GM18517 (cell line): Measurements from ENCODE around the gene TMC3.

ENCODE experiments used
- ATAC-seq: cut with Tn5 transposase; IDR thresholded peaks from one replicate; pipeline ENCODE4 v1.9.1; 2021; ENCODE audit warnings: mild to moderate bottlenecking, moderate library complexity; ENCODE audit not compliant: unreplicated experiment

The TMC3 gene

DNA sequence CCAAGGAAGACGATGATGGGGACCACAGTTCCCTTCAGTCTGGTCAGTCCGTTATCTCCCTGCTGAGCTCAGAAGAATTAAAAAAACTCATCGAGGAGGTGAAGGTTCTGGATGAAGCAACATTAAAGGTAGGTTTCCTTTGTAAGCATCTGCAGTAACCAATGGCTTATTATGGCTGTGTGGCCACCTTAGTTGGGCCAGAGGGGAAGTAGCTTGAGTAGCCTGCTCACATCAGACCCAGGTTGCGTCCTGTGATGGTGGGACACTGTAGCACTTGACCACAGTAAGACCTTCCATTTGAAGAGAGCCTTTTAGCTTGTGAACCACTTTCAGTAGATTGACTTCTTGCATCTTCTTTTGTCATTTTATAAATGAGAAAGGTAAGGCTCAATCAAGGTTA, 72.6 kb downstream of the TMC3 start:
- ATAC-seq, result peak; percentile 17

DNA sequence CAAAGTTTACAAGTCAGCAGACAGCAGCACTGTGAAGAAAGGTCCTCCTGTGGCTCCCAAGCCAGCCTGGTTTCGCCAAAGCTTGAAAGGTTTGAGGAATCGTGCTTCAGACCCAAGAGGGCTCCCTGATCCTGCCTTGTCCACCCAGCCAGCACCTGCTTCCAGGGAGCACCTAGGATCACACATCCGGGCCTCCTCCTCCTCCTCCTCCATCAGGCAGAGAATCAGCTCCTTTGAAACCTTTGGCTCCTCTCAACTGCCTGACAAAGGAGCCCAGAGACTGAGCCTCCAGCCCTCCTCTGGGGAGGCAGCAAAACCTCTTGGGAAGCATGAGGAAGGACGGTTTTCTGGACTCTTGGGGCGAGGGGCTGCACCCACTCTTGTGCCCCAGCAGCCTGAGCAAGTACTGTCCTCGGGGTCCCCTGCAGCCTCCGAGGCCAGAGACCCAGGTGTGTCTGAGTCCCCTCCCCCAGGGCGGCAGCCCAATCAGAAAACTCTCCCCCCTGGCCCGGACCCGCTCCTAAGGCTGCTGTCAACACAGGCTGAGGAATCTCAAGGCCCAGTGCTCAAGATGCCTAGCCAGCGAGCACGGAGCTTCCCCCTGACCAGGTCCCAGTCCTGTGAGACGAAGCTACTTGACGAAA, 74.3 kb downstream of the TMC3 start:
- ATAC-seq, result no peak

DNA sequence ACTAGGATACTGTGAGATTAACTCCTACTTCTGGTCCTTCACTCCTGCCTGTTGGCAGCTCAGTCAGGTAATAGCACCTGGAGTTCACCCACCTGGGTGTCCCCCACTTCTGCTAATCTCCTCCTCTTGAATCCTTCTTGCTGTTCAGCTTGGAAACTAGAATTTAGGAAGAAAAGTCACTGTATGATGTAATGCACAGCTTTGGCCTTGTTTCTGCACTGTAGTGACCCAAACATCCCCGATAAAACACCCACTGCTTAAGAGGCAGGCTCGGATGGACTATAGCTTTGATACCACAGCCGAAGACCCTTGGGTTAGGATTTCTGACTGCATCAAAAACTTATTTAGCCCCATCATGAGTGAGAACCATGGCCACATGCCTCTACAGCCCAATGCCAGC, 74.9 kb downstream of the TMC3 start:
- ATAC-seq, result no peak

DNA sequence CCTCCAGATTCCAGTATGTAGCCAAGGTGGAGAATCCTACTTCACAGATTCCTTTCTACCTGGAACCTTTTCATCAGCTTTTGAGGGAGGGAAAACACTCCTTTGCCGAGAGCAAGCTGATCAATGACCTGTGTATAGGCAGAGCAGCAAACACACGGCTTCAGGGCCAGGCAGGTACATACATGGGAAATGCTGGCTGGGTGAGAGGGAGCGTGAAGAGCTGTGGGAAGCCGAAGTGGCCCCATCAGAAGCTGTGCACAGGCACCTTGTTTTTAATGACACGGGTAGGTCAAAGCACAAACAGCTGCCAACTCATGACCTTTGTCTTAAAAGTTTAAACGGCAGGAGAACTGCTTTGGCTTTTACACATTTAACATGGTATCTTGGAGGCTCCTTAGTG, 75.4 kb downstream of the TMC3 start:
- ATAC-seq, result no peak

DNA sequence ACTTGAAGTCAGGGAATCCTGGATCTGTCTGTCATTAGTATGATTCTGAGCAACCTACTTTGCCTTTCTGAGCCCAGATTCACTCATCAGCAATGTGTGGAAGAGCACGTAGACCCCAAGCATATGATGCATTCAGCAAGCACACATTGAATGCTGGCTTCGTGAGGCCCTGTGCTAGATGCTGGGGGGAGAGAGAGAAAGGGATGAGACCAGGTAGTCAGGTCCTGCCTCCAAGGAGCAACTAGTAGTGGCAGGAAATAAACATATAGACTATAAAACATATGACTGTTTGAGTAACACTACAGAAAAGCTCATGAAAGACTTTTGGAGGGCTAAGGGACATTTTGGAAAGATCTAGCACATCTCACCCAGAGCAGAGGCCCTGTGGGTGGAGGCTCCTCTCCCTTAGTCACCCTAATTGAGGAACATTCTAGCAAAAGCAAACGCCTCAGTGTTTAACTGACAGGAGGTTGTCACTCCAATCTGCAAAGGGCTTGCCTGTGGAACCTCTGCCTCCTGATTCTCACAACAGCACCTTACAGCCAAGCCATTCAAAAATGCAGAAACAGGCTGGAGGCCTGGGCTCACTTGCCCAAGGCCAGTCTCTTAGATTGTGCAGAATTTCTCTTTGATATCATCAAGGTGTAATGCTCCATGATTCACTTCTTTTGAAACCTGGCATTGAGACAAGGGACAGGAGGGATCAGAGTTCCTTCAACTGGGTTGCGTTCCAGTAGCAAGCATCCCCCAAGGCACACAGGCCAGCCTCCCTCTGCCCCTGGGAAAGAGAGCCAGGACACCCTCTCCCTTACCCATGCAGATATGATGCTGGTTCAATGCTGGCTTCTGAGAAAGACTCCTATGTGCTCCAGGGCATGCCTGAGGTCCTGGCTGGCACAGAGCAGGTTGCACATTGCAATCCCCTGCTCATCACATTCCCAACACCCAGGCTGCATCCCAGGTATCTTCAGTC, 76.1 kb downstream of the TMC3 start:
- no peak for ATAC-seq

DNA sequence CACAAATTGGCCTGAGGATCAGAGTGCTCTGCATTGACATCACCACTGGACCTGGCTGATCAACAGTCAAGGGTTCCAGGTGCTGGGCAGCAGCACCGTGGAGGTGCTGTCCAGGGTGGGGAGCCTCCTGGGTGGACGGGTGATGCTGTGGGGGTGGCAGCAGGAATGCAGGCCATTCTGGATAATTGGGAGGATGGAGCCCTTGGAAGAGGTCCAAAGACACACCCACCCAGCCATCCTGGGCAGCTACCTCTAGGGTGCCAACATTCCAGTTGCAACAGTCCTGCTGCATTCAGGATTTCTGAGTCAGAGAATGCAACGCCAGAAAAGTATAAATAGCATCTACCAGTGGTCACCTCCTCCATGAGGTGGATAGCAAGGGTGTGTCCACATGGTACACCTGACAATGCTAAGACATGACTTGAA, 76.9 kb downstream of the TMC3 start:
- no peak for ATAC-seq

DNA sequence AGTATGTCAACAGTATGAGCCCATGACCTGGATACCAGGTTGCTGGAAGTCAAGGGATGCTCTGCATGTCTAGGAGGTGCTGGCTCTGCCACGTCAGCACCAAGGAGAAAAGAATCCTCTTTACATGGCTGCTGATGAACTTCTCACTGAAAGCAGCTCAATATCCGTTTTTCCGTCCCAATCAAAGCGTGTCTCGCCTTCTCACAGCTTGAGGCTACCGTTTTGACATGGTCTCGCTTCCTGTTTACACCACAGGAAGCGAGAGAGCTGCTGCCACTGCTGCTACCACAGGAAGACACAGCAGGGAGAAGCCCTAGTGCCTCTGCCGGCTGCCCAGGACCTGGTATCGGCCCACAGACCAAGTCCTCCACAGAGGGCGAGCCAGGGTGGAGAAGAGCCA, 77.3 kb downstream of the TMC3 start:
- ATAC-seq, result peak; percentile 40

DNA sequence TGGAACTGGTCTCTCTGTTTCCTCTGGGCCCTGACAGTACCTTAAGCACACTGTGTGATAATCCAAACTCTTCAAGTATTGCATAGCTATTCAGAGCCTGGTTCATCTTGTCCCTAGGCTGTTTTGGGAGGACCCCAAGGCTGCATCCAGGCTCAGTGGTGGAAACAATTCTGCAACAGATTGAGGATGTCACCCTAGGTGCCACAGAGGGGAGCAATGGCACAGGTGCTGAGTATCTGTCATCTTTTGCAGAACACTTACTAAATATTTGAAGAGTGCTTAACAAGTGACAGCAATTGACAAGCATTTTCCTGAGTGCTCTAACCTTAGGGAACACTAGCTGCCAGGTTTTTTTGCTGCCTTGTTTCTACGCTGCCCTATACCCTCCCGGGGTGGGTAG, 77.8 kb downstream of the TMC3 start:
- ATAC-seq, result no peak

DNA sequence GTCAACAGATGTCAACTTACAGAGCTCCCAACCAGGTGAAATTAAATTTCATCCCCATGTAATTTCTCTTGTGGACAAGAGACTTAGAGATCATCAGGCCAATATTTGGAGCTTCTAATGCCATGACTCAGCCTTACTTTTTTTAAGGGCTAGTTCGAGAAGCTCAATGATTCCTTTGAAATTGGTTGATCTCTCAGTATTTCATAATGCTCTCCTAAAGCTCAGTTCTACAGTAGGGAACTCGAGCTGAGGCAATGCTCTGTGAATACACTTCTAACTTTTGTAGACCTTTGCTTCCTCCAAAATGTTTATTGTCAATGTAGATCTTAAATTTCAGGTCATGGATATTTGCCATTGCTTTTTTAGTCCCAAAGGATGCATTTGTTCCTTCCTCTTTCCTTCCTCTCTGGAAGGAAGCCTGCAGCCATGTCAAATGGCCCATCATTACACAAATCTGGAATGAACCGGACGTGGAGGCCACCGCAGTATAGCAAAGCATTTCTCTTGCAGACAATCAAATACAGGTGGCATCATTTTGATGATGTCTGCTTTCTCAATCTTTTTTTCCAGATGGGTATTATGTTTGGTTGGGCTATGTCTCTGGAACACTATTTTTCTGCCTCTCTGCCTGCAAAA, 78.4 kb downstream of the TMC3 start:
- no peak for ATAC-seq

DNA sequence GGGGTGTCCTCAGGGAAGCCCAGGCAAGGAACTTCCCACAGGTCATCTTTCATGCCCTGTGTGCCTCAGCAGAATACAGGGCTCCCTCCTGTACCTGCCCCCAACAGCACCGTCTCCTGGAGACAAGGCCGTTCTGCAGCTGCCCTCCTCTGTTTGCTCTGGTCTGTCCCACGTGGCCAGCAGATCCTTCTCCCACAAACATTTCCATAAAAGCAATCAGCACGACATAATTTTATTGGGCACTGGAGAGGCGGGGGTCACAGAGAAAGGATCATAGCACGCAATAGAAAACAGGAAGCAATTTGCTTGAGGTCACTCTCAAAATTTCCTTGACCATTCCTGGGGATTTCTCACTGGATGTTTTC, 79.5 kb downstream of the TMC3 start:
- no peak for ATAC-seq

DNA sequence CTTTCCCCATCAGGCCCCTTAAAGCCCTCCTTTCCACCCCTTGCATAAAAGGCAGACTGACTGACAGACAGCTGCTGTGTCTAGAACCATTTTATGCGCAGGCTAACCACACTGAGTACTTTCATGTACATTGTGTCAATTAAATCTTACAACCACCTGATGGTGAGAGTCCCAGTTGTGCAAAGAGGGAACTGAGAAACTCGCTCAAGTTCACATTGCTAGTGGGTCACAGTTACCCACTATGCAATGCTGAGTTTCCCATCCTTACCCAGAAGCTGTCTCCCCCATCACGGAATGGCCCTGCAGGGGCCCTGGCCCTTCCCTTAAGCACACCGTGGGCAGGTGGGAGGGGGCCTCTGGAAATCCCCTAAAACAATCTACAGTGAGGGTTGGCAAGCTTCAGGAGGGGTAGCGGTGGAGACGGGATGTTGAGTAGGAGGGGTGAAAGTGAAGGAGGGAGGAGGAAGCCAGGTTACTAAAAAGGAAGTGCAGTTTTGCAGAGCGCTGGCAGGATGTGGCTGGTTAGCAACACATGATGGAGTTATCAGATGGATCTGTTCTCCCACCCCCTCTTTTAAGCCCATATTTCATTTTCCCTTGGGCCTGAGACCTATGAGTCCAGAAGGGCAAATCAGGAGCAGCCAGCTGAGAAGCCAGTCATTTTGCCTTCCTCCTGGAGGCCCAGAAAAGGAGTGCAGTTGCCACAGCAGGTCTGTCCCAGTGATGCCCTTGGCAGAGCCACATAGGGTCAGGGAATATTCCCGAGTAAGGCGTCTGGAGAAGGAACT, 80.1 kb downstream of the TMC3 start:
- ATAC-seq, result peak; percentile 73

DNA sequence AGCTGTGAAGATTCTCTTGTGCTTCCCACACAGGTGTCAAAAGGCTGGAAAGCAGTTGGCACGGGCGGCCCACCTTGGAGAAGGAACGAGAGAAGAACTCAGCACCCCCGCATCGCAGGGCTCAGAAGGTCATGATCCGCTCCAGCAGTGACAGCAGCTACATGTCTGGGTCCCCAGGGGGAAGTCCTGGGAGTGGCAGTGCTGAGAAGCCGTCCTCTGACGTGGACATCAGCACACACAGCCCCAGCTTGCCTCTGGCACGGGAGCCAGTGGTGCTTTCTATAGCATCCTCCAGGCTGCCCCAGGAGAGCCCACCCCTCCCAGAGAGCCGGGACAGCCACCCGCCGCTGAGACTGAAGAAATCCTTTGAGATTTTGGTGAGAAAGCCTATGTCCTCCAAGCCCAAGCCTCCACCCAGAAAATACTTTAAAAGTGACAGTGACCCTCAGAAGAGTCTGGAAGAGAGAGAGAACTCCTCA, 81.5 kb downstream of the TMC3 start:
- ATAC-seq, result peak; percentile 26

DNA sequence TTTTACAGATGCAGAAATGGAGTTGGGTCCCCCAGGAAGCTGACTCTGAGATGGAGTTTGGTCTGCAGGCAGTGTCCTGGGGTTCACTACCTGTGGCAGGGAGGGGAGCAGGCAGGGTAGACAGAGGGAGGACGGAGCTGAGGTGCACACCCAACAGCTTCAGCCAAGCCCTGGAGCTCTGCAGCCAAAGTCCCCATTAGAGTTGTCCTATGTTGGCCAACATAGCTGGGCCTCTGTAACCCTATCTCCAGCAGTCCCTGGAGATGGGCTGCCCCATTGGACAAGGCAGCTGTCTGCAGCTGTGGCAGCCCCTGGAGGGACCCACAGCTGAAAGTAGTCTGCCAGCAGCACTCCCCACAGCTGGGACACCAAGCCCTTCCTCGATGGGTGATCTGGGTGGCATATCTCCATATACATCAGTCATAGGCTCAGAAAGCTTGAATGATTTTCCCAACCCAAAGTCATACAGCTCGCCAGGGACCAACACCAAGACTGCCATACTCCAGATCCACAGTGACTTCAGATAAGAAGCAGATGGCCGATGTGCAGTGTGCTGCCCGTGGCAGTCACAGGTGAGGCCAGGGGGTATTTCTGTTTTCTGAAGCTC, 82.0 kb downstream of the TMC3 start:
- ATAC-seq, result no peak

DNA sequence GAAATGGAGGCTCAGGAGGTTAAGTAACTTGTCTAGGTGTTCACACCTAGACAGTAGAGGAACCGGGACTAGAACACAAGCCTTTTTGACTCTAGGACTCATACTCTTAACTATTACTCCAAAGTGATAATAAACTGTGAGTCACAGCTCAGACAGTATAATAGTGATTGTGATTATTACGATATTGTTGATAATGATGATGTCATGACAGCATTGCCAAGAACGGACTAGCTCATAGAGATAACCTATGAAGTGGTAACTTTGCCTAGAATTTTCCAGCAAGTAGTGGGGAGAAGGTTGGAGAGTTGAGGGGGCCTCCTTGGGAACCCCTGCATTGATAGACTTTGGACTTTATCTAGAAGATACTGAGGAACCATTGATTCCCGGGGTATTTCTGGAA, 84.1 kb downstream of the TMC3 start:
- no peak for ATAC-seq

DNA sequence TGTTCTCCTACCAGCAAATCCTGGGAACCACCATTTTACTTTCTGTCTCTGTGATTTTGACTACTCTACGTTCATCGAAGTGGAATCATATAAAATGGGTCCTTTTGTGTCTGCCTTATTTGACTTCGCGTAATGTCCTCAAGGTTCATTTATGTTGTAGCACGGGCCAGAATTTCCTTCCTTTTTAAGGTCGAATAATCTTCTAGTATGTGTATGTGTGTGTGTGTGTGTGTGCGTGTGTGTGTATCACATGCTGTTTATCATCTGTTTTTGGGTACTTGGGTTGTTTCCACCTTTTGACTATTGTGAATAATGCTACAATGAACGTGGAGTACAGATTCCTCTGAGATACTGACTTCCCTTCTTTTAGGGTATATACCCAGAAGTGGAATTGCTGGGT, 85.4 kb downstream of the TMC3 start:
- no peak for ATAC-seq

DNA sequence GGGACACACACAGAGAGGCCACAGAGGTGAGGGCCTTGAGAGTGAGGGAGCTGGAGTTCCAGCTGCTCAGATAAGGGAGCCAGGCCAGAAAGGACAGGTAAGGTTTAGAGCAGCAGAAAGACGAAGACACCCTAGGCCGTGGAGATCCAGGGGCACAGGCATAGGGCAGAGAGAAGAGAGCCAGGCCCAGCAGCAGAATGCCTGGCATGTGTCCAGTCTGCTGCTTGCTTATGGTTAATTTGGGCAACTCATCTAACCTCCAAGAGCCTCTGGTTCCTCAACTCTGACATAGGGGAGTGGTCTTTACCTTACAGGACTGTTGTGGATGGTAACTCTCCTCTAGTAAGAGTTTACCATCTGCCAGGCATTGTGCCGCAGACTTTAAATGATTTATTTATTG, 86.0 kb downstream of the TMC3 start:
- ATAC-seq, result no peak

DNA sequence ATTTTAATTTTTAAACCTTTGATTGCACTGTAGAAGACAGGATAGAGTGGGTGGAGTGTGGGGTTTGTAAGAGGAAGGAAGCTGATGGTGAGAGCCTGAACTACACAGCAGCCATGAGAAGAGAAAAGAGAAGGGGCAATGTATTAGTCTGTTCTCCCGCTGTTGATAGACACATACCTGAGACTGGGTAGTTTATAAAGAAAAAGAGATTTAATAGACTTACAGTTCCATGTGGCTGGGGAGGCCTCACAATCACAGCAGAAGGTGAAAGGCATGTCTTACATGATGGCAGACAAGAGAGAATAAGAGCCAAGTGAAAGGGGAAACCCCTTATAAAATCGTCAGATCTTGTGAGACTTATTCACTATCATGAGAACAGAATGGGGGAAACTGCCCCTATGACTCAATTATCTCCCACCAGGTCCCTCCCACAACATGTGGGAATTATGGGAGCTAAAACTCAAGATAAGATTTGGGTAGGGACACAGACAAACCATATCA, 87.3 kb downstream of the TMC3 start:
- no peak for ATAC-seq

DNA sequence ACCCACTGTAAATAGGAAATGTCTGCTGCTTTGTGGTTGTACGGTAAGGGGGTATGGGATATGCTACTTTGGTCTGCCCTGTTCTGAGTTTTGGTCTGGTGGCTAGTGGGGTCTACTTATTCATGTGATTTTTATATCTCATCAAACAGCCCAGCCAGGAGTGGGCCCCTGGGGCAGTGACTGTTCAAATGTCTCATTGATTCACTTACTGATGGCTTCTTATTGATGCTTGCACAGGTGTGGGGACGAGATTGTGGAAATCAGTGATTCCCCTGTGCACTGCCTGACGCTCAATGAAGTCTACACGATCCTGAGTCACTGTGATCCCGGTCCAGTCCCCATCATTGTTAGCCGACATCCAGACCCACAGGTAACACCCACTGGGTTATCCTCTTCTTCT, 88.6 kb downstream of the TMC3 start:
- no peak for ATAC-seq

DNA sequence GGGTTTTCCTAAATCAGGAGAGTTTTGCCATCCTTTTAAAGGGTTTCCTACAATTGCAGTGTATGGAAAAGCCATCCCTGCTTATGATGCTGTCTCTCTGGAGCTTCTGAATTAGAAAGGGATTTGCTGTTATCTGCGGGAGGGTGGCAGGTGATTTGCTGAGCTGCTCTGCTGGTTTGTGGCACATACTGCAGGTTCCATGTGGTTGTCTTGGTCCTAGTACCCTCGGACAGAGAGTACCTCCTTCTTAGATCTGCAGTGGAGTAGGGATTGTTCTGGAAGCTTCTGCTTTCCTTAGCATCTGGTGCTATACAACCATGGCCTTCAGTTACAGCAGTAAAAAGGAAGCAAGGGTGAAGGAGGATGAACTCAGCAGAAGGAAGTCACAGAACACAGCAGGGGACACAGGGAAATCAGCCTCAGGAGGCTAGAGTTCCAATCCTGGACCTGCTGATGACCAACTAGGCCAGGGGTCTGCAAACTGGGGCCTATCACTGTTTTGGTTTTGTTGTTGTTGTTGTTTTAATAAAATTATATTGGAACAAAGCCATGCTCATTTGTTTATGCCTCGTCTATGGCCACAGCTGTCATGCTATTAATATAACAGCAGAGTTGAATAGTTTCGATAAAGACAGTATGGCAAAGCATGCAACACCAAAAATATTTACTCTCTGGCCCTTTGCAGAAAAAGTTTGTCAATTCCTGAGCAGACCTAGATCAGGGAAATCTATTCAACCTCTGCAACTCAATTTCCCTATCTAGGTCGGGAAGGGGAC, 89.6 kb downstream of the TMC3 start:
- ATAC-seq, result no peak

DNA sequence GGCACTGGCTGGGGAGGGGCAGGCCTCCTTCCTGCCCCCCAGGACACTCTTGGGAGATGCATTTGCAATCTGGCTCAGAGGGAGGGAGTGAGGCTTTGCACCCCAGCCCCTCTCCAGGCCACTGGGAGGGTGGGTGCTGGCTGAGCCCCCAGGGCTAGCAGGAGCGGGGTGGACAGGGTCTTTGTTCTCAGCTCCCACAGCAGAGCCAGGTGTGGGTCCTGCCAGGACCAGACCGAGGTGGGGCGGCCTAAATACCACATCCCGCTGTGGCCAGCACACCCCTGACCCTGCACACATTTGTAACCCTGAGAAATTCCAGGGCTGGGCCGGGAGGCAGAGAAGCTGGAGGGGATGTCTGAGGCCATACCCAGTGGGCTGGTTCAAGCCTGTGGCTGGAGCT, 91.1 kb downstream of the TMC3 start:
- no peak for ATAC-seq
